Globus pallidus (tissue), 1 donor: ENCODE data around the gene CD99L2.

Source experiments
- DNase-seq: peaks from one replicate; pipeline ENCODE4 v3.0.0-alpha.2; 2015; ENCODE audit warnings: low spot score

CD99L2 gene

GRCh38 chrX:150762258-150763165, 136.0 kb downstream of the CD99L2 start:
- DNase-seq = no peak

DNA sequence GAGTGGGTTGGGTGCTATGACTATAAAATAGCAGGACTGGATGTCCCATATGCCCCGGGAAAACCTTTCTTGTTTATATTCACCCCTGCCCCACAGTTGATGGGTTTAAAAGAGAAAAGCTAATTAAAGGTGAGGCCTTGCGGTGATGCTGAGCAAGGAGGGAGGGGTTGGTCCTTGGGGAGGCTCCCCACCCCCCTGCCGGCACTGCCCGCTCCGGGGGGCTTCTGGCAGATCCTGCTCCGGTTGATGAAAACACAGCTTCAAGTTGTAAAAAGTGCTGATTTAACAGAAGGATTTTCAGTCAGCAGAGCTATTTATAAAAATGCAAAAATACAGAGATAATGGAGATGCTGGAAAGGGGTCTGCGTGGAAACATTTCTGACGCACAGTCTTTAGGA, 136.7 kb downstream of the CD99L2 start:
- DNase-seq = no peak

- DNase-seq = no peak
Measured at GRCh38 chrX:150761176-150761818, 137.2 kb downstream of the CD99L2 start.

DNA sequence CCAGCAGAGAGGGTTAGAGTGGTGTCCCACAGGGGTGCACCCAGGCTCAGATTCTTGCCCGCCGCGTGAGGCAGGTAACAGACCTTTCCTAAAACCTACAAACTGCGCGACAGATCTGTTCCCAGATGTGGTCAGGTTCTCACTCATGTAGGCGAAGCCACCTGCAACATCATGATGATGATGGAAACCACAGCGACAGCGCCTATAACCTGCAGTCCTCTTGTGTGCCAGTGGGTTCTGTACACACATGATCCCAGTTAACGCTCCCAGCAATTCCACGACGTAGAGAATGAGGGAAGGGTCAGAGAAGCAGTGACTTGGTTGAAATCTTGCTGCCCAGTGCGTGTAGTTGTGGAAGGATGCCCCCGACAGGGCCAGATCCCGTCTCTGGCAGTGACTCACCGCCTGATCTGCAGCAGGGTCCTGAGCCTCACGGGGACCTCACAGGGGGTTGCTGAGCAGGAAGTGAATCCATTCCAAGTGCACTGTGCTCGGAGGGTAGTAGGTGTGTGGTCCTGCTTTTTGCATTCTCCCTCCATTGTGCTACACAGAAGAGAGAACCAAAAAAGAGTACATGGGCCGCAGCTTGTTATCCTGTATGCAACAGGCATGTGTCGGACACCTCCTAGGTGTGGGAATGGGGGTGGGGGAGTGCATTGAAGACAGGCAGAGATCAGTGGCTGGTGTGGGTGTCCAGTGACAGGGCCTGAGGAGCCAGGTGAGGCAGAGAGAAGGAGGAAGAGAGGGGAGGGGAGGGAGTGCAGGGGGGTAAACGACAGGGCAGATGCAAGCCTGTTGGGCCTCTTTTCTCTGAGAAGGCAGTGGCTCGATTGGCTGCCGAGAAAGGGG, 138.7 kb downstream of the CD99L2 start:
- no peak for DNase-seq

DNA sequence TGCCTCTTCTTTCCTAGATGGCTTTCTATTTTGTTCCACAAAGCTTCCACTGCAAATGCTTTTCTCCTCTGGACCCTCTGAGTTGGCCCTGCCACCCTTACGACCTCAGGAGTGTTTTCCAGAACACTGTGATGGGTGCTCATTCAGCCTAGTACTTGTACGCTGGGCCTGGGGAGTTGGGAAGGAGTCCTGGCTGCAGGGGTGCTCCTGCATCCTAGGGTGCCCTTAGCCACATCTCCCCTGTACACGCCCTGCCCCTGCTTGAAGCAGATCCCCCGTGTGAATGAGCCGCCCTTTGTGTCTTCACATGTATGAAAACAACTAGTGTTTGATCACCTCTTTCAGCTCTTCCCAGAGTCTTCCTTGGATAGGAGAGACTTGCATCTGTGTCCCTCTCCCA, 141.1 kb downstream of the CD99L2 start:
- DNase-seq = no peak

GRCh38 chrX:150753968-150754367, 144.5 kb downstream of the CD99L2 start:
- DNase-seq = no peak

GRCh38 chrX:150753357-150753756, 145.1 kb downstream of the CD99L2 start:
- DNase-seq = no peak

DNA sequence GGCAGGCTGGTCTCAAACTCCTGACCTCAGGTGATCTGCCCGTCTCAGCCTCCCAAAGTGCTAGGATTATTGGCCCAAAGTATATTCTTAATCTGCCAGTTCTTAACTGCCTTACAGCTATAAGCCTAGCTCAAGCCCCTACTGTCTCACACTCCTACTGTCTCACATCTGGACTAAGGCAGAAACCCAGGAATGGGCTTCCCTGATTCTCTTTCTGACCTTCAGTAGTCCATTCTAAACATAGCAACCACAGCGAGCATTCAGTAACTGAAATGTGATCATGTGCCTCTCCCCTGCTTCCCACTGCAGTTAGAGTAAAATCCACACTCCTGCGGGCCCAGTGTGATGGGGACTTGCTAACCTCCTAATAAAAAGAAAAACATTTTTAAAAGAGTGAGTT, 146.3 kb downstream of the CD99L2 start:
- no peak for DNase-seq

DNA sequence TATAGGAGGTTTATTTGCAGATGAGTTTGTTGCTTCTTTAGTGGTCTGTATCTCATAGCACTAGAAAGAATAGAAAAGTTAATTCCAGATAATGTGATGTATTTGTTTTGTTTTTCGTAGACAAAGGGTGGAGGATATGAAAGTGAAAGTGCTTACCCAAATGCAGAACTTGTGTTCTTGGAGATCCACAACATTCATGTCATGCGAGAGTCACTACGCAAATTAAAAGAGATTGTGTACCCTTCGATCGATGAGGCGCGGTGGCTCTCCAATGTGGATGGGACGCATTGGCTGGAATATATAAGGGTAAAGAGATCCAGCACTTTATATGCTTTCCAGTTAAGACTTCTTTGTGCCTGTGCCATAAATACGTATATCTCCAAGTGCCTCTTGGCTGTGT, 162.0 kb downstream of the CD99L2 start:
- DNase-seq = no peak

- DNase-seq = no peak
Measured at GRCh38 chrX:150731795-150732194, 166.7 kb downstream of the CD99L2 start.

- DNase-seq = no peak
Measured at GRCh38 chrX:150730719-150731118, 167.7 kb downstream of the CD99L2 start.

DNA sequence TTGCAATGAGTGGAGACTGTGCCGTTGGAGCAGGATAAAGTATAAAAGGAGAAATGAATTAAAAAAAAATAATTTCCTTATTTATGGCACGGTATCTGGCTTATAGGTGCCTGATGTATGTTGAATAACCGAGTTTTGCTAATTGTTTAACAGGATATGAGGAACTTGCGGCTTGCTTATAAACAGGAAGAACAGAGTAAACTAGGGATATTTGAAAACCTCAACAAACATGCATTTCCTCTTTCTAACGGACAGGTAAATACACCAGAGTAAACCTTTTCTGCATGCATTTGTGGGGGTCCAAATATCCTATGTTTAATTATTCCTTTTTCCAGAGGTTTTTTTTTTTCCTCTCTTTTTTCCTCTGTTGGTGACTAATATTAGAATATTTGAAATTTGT, 168.5 kb downstream of the CD99L2 start:
- no peak for DNase-seq

GRCh38 chrX:150719621-150720020, 178.8 kb downstream of the CD99L2 start:
- no peak for DNase-seq
